GM10266 (cell line): ENCODE measurements around the gene PTGER3.
"Not testable (repeated sequence)": the region's sequence is repeated elsewhere in the genome, so short reads cannot be mapped to it uniquely, and the experiment has no call there.

Experiments used
- DNase-seq: peaks from one replicate; pipeline ENCODE4 v3.0.0; 2012; ENCODE audit errors: extremely low spot score
- TF ChIP-seq, protein P1 (sequence below): IDR thresholded peaks from 2 replicates; pipeline ENCODE4 v1.5.1; 2012; ENCODE audit warnings: mild to moderate bottlenecking, low read depth; ENCODE audit not compliant: control insufficient read depth, insufficient read depth; ENCODE audit errors: missing control alignments

Gene PTGER3

DNA sequence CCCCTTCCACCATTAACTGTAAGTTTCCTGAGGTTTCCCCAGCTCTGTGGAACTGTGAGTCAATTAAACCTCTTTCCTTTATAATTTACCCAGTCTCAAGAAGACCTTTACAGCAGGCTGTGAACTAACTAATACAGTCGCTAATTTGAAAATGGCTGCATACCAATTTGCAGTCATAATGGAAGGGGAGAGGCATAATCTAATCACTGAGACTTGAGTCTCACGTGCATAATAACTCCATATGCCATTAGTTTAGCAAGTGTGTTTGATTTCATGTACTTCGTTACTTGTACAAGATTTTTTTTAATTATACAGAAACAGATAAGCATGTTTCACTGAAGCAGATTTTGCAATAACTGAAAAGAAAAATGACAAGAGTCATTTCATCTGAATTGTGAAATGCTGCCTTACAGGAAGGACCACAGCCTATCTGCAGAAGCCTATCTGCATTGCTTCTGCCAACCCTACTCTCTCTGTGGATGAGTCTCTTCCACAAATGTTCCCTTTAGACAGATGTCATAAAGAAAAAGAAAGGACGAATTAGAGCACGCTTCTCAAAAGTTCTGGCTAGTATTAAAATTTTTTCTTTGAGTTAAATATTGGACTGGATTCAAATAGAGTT lies 99.1 kb downstream of the PTGER3 start:
- TF ChIP-seq, protein P1, sequence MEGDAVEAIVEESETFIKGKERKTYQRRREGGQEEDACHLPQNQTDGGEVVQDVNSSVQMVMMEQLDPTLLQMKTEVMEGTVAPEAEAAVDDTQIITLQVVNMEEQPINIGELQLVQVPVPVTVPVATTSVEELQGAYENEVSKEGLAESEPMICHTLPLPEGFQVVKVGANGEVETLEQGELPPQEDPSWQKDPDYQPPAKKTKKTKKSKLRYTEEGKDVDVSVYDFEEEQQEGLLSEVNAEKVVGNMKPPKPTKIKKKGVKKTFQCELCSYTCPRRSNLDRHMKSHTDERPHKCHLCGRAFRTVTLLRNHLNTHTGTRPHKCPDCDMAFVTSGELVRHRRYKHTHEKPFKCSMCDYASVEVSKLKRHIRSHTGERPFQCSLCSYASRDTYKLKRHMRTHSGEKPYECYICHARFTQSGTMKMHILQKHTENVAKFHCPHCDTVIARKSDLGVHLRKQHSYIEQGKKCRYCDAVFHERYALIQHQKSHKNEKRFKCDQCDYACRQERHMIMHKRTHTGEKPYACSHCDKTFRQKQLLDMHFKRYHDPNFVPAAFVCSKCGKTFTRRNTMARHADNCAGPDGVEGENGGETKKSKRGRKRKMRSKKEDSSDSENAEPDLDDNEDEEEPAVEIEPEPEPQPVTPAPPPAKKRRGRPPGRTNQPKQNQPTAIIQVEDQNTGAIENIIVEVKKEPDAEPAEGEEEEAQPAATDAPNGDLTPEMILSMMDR, result no peak
- DNase-seq, result no peak

DNA sequence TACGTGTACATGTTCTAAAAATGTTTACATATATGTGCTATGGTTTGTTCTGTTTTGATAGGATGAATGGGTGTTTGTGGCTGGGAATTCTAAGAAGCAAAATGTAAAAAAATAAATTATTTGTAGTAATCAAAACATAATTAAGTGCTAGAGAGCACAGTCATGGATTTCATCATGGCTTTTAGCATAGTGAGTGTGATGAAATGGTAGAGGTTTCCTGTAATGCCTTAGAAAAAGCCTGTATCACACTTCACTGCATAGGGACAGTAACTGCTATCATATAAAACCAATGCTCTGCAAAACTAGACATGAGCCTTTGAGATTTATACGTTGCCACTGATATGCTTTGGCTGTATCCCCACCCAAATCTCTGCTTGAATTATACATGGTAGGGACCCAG lies 99.8 kb downstream of the PTGER3 start:
- TF ChIP-seq, protein P1, result no peak
- DNase-seq, result no peak

DNA sequence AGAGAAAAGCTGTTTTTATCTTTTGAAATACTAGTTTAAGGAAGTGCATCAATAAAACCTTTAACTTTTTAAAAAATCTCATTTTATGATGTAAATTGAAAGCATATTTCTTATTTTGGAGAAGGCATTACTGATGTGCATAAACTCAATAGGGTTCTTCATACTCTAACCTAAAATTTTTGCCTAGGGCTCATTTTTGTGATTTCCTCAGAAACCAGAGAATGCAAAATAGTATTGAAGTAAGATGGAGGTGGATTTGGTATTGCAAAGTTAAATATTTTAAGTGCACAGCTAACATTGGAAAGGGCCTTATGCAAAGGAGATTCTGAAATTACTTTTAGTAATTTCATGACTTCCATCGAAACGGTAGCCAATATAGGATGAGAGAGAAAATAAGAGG lies 101.9 kb downstream of the PTGER3 start:
- TF ChIP-seq, protein P1, result no peak
- DNase-seq, result no peak

DNA sequence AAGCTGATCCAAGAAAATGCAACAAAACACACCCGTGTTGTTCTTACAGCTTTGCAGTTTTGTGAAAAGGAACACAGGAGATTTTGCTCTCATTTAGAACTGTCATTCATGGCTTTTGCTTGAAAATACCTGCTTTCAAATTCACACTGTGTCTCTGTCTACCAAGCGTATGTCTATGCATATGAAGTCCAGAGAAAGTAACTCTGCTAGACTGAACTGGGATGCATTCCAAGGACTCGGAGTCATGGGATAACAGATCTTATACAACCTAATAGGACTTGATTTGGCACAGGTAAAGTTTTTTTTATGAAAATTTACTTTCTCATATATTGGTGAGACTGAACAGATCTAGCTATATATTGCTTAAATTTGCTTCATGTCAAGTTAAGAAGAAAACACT lies 102.4 kb downstream of the PTGER3 start:
- no peak for DNase-seq
- TF ChIP-seq, protein P1, result no peak

DNA sequence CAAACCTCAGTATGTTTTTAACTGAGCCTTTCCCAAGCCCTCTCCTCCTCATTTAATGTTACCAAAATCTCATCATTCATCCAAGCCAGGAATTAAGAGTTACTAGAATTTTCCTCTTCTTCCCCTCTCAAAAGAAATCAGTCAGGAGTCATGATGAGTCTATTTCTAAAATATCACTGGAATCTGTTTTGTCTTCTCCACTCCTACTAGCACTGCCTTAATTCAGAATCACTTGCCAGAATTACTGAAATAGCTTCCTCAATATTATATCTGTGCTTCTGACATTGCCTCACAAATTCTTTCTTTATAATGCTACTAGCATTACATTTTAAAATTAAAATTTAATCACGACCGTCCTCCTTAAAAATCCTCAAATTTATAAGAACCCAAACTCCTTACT lies 106.1 kb downstream of the PTGER3 start:
- TF ChIP-seq, protein P1, result no peak

DNA sequence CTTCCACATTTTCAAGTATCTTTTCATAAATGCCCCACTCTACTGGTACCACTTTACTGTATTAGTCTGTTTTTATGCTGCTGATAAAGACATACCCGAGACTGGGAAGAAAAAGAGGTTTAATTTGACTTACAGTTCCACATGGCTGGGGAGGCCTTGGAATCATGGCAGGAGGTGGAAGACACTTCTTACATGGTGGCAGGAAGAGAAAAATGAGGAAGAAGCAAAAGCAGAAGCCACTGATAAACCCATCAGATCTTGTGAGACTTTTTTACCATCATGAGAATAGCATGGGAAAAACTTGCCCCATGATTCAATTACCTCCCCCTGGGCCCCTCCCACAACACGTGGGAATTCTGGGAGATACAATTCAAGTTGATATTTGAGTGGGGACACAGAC lies 107.2 kb downstream of the PTGER3 start:
- not testable (repeated sequence) for DNase-seq

More for the DNA sequence above, 106.1 kb downstream of the PTGER3 start:
- DNase-seq, result no peak

DNA sequence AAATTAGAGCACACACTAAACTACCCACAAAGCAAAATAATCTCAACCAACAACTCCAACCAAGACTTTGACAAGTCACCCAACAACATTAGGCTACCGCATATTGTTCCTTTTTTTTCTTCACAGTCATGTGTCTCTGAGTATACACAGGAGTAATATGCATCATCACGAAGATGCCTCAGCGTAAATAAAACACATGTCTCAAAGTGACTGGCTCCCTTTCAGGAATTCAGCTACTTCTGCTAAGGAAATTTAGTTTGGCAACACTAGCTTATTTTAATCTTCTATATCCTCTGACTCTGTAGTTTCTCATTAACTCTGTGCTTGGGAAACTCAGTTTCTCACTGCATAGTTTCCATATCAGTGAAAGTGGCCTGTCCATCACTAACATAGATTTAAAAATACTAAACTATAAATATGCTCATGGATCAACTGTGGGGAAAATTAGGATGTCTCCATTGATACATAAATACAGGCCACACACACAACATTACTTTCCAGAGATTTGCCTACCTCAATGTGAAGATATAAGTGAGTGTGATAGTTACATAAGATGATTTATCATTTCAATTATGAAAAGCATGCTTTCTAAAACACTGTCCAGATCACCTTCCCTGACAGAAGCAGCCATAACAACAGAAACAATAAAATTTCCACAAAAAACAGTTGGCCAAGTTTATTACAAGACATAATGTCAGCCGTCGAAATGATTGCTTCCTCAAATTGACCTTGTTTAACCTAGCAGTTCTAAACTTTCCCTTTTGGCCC lies 113.2 kb downstream of the PTGER3 start:
- DNase-seq, result no peak
- TF ChIP-seq, protein P1, result no peak
